HG03521 (cell line): Measurements from ENCODE around the gene KRT71.

Source experiments
- ATAC-seq: cut with Tn5 transposase; IDR thresholded peaks from one replicate; pipeline ENCODE4 v1.9.1; 2021; ENCODE audit warnings: mild to moderate bottlenecking, moderate library complexity; ENCODE audit not compliant: unreplicated experiment

Gene KRT71

GRCh38 chr12:52499806-52500560 is 53.0 kb downstream of the KRT71 start:
- no peak for ATAC-seq

- no peak for ATAC-seq
Observed at GRCh38 chr12:52498946-52499345, 54.0 kb downstream of the KRT71 start.

GRCh38 chr12:52497975-52498374 is 55.0 kb downstream of the KRT71 start:
- ATAC-seq, result no peak

- ATAC-seq, result no peak
Observed at GRCh38 chr12:52496590-52497071, 56.3 kb downstream of the KRT71 start.

- no peak for ATAC-seq
Observed at GRCh38 chr12:52496054-52496453, 56.9 kb downstream of the KRT71 start.

- no peak for ATAC-seq
Observed at GRCh38 chr12:52495389-52495788, 57.6 kb downstream of the KRT71 start.

- ATAC-seq, result no peak
Observed at GRCh38 chr12:52494518-52494917, 58.4 kb downstream of the KRT71 start.

GRCh38 chr12:52494100-52494499 is 58.8 kb downstream of the KRT71 start:
- no peak for ATAC-seq
